NCI-H146 treated with DMSO at 0.1 percent for 48 hours (cell line): ENCODE results near the gene CISH.
A peak's percentile ranks its signal among the peaks of the same experiment; 100 is the strongest.

Source experiments
- DNase-seq: peaks from one replicate; lab custom pipeline; 2025; ENCODE audit not compliant: unreplicated experiment; lab: John Stamatoyannopoulos, UW

The CISH gene

GRCh38 chr3:50611464-50612233 is at the start of gene CISH:
CISH (minus strand) TSS chr3:50611774; CDS start chr3:50611650, 124 bp downstream.
- peak; percentile 65 for DNase-seq

GRCh38 chr3:50660386-50660785 is 48.8 kb upstream of the CISH start:
- no peak for DNase-seq

GRCh38 chr3:50658831-50659230 is 47.3 kb upstream of the CISH start:
- no peak for DNase-seq

GRCh38 chr3:50658416-50658815 is 46.8 kb upstream of the CISH start:
- DNase-seq = no peak

- DNase-seq = no peak
These were observed 46.2 kb upstream of the CISH start for GRCh38 chr3:50657816-50658215.

GRCh38 chr3:50657407-50657806 is 45.8 kb upstream of the CISH start:
- DNase-seq = no peak

- no peak for DNase-seq
These were observed 45.0 kb upstream of the CISH start for GRCh38 chr3:50656417-50657195.

GRCh38 chr3:50655009-50655830 is 43.6 kb upstream of the CISH start:
- no peak for DNase-seq

- no peak for DNase-seq
These were observed 42.5 kb upstream of the CISH start for GRCh38 chr3:50653937-50654595.

GRCh38 chr3:50652709-50653108 is 41.1 kb upstream of the CISH start:
- no peak for DNase-seq

GRCh38 chr3:50651920-50652529 is 40.5 kb upstream of the CISH start:
- no peak for DNase-seq

GRCh38 chr3:50651445-50651844 is 39.9 kb upstream of the CISH start:
- no peak for DNase-seq

GRCh38 chr3:50650018-50650417 is 38.4 kb upstream of the CISH start:
- no peak for DNase-seq

- no peak for DNase-seq
These were observed 37.9 kb upstream of the CISH start for GRCh38 chr3:50649451-50649931.

GRCh38 chr3:50648944-50649343 is 37.4 kb upstream of the CISH start:
- DNase-seq = no peak

- DNase-seq = no peak
These were observed 36.7 kb upstream of the CISH start for GRCh38 chr3:50648313-50648712.

- no peak for DNase-seq
These were observed 33.8 kb upstream of the CISH start for GRCh38 chr3:50645378-50645777.

GRCh38 chr3:50644561-50644960 is 33.0 kb upstream of the CISH start:
- no peak for DNase-seq

GRCh38 chr3:50642382-50642781 is 30.8 kb upstream of the CISH start:
- no peak for DNase-seq

- no peak for DNase-seq
These were observed 27.5 kb upstream of the CISH start for GRCh38 chr3:50639055-50639494.
